ENCODE results near the gene TBX2. TPM values are rescaled to one million over a fixed set of nuclear protein-coding genes. Genes with fewer than 3 reads are reported as not detected.
A peak's percentile ranks its signal among the peaks of the same experiment; 100 is the strongest.

The TBX2 gene
- total and polyA plus RNA-seq, 2 experiments from 2014 or later = 19.6 to 27.5 TPM

DNA sequence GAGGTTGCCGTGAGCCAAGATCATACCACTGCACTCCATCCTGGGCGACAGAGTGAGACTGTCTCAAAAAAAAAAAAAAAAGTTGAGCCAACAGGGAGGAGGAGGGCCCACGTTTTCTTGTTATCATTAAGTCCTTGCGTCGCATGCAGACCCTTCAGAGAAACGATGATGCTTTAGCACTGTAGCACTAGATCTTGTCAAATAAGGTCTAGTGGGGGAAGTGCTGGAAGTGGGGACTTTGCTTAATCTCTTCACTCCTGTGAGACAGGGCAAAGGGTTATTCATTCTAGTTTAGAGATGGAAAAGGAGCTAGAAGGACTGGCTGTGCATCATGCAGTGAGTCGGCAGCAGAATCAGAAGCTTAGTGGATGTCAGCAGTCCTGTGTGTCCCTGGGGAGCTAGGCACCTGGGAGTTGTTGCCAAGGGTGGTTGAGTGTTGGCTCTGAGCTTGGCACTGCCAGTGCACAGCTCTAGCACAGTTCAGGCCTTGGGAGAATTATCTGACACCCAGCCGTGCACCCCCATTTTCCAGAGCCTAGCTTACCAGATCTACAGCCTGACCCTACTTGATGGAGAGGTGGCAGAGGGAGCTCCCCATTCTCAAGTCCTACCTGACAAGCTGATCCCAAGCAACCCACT lies 33.4 kb upstream of the TBX2 start:
- H2AFZ ChIP-seq = no peak overlapping the region
- 79% methylated on average over 8 of the region's 8 CpGs for WGBS (ENCODE audit: low lambda C conversion rate, missing lambda C conversion rate)
- no peaks in the 10 kb centered on the region for H3K9me2 ChIP-seq (replicated peaks; ENCODE audit: insufficient read depth)
- no peaks in the 10 kb centered on the region for H3K79me2 ChIP-seq
- DNase-seq (ENCODE audit: low spot score) = no peak
- TF ChIP-seq EZH2phosphoT487 (IDR thresholded peaks at IDR 0.05; ENCODE audit: low read depth, severe bottlenecking, unreplicated experiment) (no peak), EZH2 (IDR thresholded peaks at IDR 0.05; ENCODE audit: borderline replicate concordance) (no peak)
- TF ChIP-seq, protein P1, sequence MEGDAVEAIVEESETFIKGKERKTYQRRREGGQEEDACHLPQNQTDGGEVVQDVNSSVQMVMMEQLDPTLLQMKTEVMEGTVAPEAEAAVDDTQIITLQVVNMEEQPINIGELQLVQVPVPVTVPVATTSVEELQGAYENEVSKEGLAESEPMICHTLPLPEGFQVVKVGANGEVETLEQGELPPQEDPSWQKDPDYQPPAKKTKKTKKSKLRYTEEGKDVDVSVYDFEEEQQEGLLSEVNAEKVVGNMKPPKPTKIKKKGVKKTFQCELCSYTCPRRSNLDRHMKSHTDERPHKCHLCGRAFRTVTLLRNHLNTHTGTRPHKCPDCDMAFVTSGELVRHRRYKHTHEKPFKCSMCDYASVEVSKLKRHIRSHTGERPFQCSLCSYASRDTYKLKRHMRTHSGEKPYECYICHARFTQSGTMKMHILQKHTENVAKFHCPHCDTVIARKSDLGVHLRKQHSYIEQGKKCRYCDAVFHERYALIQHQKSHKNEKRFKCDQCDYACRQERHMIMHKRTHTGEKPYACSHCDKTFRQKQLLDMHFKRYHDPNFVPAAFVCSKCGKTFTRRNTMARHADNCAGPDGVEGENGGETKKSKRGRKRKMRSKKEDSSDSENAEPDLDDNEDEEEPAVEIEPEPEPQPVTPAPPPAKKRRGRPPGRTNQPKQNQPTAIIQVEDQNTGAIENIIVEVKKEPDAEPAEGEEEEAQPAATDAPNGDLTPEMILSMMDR (IDR thresholded peaks at IDR 0.05; ENCODE audit: poor library complexity) = no peak
- H4K20me1 ChIP-seq (ENCODE audit: insufficient read depth, poor library complexity, severe bottlenecking) = no peaks in the 10 kb centered on the region
- H3K27ac ChIP-seq = no peak overlapping the region
- no peak overlapping the region for H3K4me3 ChIP-seq
- peaks cover 14% of the 10 kb centered on the region for H3K4me1 ChIP-seq (ENCODE audit: insufficient read depth)
- H3K27me3 ChIP-seq = no peaks in the 10 kb centered on the region
- H3K9me3 ChIP-seq (ENCODE audit: low read depth) = no peaks in the 10 kb centered on the region
- H3K4me2 ChIP-seq = peak overlapping the region; percentile 47
- H3K36me3 ChIP-seq (replicated peaks; ENCODE audit: insufficient read depth, low read depth) = no peaks in the 10 kb centered on the region

DNA sequence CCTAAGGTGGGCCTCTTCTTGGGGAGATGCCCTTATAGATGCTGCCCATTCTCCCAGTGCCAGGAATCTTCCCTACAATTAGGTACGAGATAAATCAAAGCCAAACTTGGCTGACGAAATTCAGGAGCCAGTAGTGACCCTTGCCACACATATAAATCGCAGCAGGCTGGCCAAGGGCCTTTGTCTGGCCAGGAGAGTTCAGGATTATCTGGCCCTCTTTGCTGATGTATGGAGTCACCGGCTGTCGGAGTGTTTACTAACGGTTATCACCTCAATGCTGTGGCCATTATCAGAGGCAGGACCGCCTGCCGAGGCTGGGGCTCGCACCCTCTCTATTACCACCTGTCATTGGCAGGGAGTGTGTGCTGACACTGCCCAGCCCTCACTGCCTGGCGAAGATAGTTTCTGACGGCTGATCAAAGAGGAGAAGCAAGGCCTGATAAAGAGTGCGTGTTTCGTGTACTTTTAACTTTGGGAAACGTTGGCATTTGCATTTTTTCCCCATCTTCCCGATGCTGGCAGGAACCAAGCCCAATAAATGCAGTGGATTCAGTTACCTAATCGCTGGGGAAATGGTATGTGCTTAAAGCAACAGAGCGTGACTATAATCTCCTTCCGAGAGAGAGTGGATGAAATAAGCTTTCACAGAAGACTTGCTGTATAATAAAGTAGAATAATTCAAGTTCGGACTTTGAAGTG lies 32.8 kb upstream of the TBX2 start:
- DNase-seq (ENCODE audit: low spot score) = peak; percentile 20
- peaks cover 14% of the 10 kb centered on the region for H3K4me1 ChIP-seq (ENCODE audit: insufficient read depth)

DNA sequence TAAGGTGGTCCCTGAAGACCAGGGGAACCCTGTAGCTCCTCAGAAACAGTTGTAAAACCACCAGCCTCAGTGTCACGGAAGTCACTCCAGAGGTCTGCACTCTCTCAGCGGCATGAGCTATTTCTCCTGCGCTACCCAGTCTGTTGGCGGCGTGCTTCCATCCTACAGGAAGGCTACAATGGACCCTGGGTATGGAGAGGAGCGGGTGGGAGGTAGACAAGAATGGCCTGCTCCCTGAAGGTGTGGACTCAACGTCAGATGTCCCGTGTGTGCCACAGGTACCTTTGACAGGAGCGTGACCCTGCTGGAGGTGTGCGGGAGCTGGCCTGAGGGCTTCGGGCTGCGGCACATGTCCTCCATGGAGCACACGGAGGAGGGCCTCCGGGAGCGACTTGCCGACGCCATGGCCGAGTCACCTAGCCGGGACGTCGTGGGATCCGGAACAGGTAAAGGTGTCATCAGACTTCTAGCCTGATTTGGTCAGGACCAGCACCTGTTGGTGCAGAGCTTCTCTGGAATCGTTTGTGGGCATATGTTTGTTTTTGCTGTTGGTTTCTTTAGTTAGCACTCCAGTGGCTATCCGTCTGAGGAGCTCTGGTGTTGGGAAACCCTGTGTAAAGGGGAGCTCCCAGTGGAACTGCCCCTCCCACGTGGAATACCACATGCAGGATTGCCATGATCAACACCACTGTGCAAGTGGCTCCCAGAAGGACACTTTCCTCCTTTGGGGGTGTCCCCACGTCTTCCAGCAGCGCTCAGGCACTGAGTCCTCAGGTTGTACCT lies 31.4 kb upstream of the TBX2 start:
- no peaks in the 10 kb centered on the region for H3K36me3 ChIP-seq (replicated peaks; ENCODE audit: insufficient read depth, low read depth)
- no peaks in the 10 kb centered on the region for H3K27me3 ChIP-seq
- H4K20me1 ChIP-seq (ENCODE audit: insufficient read depth, poor library complexity, severe bottlenecking) = no peaks in the 10 kb centered on the region
- H3K4me3 ChIP-seq = no peak overlapping the region
- H2AFZ ChIP-seq = no peak overlapping the region
- TF ChIP-seq, protein P1 (IDR thresholded peaks at IDR 0.05; ENCODE audit: poor library complexity) = no peak
- no peak for TF ChIP-seq EZH2 (IDR thresholded peaks at IDR 0.05; ENCODE audit: borderline replicate concordance)
- TF ChIP-seq EZH2phosphoT487 (IDR thresholded peaks at IDR 0.05; ENCODE audit: low read depth, severe bottlenecking, unreplicated experiment) = no peak
- H3K4me2 ChIP-seq = no peak overlapping the region
- H3K4me1 ChIP-seq (ENCODE audit: insufficient read depth) = peaks cover 14% of the 10 kb centered on the region
- no peaks in the 10 kb centered on the region for H3K9me3 ChIP-seq (ENCODE audit: low read depth)
- 95% methylated on average over 26 of the region's 27 CpGs for WGBS (ENCODE audit: low lambda C conversion rate, missing lambda C conversion rate)
- no peaks in the 10 kb centered on the region for H3K79me2 ChIP-seq
- no peak overlapping the region for H3K27ac ChIP-seq
- no peaks in the 10 kb centered on the region for H3K9me2 ChIP-seq (replicated peaks; ENCODE audit: insufficient read depth)
- no peak for DNase-seq (ENCODE audit: low spot score)

More for the DNA sequence above, 32.8 kb upstream of the TBX2 start:
- no peaks in the 10 kb centered on the region for H4K20me1 ChIP-seq (ENCODE audit: insufficient read depth, poor library complexity, severe bottlenecking)
- WGBS (ENCODE audit: low lambda C conversion rate, missing lambda C conversion rate) = 21% methylated on average over 19 of the region's 19 CpGs
- H3K4me2 ChIP-seq = peak overlapping the region; percentile 47
- no peak overlapping the region for H3K4me3 ChIP-seq
- no peak overlapping the region for H3K27ac ChIP-seq
- no peaks in the 10 kb centered on the region for H3K79me2 ChIP-seq
- H3K36me3 ChIP-seq (replicated peaks; ENCODE audit: insufficient read depth, low read depth) = no peaks in the 10 kb centered on the region
- no peaks in the 10 kb centered on the region for H3K9me3 ChIP-seq (ENCODE audit: low read depth)
- H3K9me2 ChIP-seq (replicated peaks; ENCODE audit: insufficient read depth) = no peaks in the 10 kb centered on the region
- H3K27me3 ChIP-seq = no peaks in the 10 kb centered on the region
- no peak for TF ChIP-seq EZH2 (IDR thresholded peaks at IDR 0.05; ENCODE audit: borderline replicate concordance)
- no peak for TF ChIP-seq EZH2phosphoT487 (IDR thresholded peaks at IDR 0.05; ENCODE audit: low read depth, severe bottlenecking, unreplicated experiment)
- TF ChIP-seq, protein P1 (IDR thresholded peaks at IDR 0.05; ENCODE audit: poor library complexity) = no peak
- H2AFZ ChIP-seq = no peak overlapping the region
